ENCODE results near the gene FHOD3.

The FHOD3 gene

GRCh38 chr18:36492604-36493329 is 195.3 kb downstream of the FHOD3 start:
- TF ChIP-seq, protein P1, sequence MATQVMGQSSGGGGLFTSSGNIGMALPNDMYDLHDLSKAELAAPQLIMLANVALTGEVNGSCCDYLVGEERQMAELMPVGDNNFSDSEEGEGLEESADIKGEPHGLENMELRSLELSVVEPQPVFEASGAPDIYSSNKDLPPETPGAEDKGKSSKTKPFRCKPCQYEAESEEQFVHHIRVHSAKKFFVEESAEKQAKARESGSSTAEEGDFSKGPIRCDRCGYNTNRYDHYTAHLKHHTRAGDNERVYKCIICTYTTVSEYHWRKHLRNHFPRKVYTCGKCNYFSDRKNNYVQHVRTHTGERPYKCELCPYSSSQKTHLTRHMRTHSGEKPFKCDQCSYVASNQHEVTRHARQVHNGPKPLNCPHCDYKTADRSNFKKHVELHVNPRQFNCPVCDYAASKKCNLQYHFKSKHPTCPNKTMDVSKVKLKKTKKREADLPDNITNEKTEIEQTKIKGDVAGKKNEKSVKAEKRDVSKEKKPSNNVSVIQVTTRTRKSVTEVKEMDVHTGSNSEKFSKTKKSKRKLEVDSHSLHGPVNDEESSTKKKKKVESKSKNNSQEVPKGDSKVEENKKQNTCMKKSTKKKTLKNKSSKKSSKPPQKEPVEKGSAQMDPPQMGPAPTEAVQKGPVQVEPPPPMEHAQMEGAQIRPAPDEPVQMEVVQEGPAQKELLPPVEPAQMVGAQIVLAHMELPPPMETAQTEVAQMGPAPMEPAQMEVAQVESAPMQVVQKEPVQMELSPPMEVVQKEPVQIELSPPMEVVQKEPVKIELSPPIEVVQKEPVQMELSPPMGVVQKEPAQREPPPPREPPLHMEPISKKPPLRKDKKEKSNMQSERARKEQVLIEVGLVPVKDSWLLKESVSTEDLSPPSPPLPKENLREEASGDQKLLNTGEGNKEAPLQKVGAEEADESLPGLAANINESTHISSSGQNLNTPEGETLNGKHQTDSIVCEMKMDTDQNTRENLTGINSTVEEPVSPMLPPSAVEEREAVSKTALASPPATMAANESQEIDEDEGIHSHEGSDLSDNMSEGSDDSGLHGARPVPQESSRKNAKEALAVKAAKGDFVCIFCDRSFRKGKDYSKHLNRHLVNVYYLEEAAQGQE (IDR thresholded peaks at IDR 0.05; ENCODE audit: insufficient read depth in 1 of 2, low read depth in 2 of 2, low read length in 2 of 2): no peak
- TF ChIP-seq TAF1 (IDR thresholded peaks at IDR 0.05; ENCODE audit: borderline replicate concordance, insufficient read depth, low read length) (no peak), FOXP2 (optimal IDR thresholded peaks at IDR 0.05; ENCODE audit: borderline replicate concordance, extremely low read depth, extremely low read length, insufficient read depth) (no peak), SIN3A (IDR thresholded peaks at IDR 0.05; ENCODE audit: borderline replicate concordance, insufficient read depth, low read length) (no peak), POLR2AphosphoS5 (IDR thresholded peaks at IDR 0.05; ENCODE audit: low read depth, low read length) (no peak)

- no peak for TF ChIP-seq FOXP2 (optimal IDR thresholded peaks at IDR 0.05; ENCODE audit: borderline replicate concordance, extremely low read depth, extremely low read length, insufficient read depth)
- TF ChIP-seq SIN3A (IDR thresholded peaks at IDR 0.05; ENCODE audit: borderline replicate concordance, insufficient read depth, low read length): no peak
- TF ChIP-seq, protein P1 (IDR thresholded peaks at IDR 0.05; ENCODE audit: insufficient read depth in 1 of 2, low read depth in 2 of 2, low read length in 2 of 2): no peak
Observed at GRCh38 chr18:36493349-36494159, 196.0 kb downstream of the FHOD3 start.

GRCh38 chr18:36494160-36494437 is 196.6 kb downstream of the FHOD3 start:
- TF ChIP-seq TAF1 (IDR thresholded peaks at IDR 0.05; ENCODE audit: borderline replicate concordance, insufficient read depth, low read length) (no peak), POLR2AphosphoS5 (IDR thresholded peaks at IDR 0.05; ENCODE audit: low read depth, low read length) (no peak), SIN3A (IDR thresholded peaks at IDR 0.05; ENCODE audit: borderline replicate concordance, insufficient read depth, low read length) (no peak), FOXP2 (optimal IDR thresholded peaks at IDR 0.05; ENCODE audit: borderline replicate concordance, extremely low read depth, extremely low read length, insufficient read depth) (no peak)
- TF ChIP-seq, protein P1 (IDR thresholded peaks at IDR 0.05; ENCODE audit: insufficient read depth in 1 of 2, low read depth in 2 of 2, low read length in 2 of 2): no peak

DNA sequence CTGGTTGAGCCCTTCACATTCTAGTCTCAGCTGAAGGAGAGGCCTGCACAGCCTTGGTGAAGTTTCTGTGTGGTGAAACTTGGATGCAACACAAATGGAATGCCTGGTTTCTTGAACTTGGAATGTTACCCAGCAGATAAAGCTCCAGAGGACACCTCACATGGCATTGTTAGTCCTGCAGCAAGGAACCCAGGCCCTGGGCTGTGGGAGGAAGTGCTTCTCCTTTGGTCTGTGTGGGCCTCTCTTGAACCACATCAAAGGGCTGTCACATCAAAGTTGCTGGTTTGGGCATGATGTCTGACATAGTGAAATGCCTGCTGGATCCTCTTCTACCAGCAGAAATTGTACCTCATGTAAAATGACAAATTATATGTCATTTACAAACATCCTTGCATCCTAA is 198.5 kb downstream of the FHOD3 start:
- TF ChIP-seq SIN3A (IDR thresholded peaks at IDR 0.05; ENCODE audit: borderline replicate concordance, insufficient read depth, low read length): no peak

DNA sequence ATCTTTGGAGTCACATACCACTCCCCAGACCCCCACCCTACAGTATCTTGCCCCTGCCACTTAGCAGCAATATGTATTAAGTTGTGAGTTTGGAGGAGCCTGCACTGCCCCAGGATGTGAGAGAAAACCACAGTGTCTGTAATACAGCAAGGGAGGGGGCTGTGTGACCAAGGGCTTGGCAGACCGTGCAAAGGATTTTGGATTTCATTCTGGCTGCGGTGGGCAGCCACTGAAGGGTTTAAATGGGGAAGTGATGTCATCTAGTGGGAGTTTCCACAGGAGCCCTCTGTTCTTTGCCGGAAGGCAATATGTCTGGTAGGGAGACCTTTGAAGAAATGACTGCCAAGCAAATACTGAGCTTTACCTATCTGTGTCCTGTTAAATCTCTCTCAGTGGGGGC is 202.4 kb downstream of the FHOD3 start:
- TF ChIP-seq POLR2AphosphoS5 (IDR thresholded peaks at IDR 0.05; ENCODE audit: low read depth, low read length) (no peak), TAF1 (IDR thresholded peaks at IDR 0.05; ENCODE audit: borderline replicate concordance, insufficient read depth, low read length) (no peak), FOXP2 (optimal IDR thresholded peaks at IDR 0.05; ENCODE audit: borderline replicate concordance, extremely low read depth, extremely low read length, insufficient read depth) (no peak), SIN3A (IDR thresholded peaks at IDR 0.05; ENCODE audit: borderline replicate concordance, insufficient read depth, low read length) (no peak)
- TF ChIP-seq, protein P1 (IDR thresholded peaks at IDR 0.05; ENCODE audit: insufficient read depth in 1 of 2, low read depth in 2 of 2, low read length in 2 of 2): no peak

All from PFSK-1 (cell line).